Stimulated activated CD8-positive, alpha-beta memory T cell treated with anti-CD3 and anti-CD28 coated beads, Interleukin-12 subunit alpha, Interleukin-12 subunit beta, amount 100 ng/mL, for 1 hour (primary cell): ENCODE data around the gene CHI3L2.

Experiments
- DNase-seq: peaks from one replicate; pipeline ENCODE4 v3.0.0-alpha.2; 2020; ENCODE audit warnings: low read depth

Gene CHI3L2

GRCh38 chr1:111252786-111253185 is 25.3 kb downstream of the CHI3L2 start:
- no peak for DNase-seq

GRCh38 chr1:111253876-111254275 is 26.4 kb downstream of the CHI3L2 start:
- no peak for DNase-seq

- DNase-seq = no peak
Measured at GRCh38 chr1:111256988-111257658, 29.6 kb downstream of the CHI3L2 start.

- no peak for DNase-seq
Measured at GRCh38 chr1:111267801-111268508, 40.4 kb downstream of the CHI3L2 start.

- no peak for DNase-seq
Measured at GRCh38 chr1:111269825-111270406, 42.4 kb downstream of the CHI3L2 start.

GRCh38 chr1:111270771-111271463 is 43.4 kb downstream of the CHI3L2 start:
- no peak for DNase-seq

GRCh38 chr1:111271464-111271801 is 43.9 kb downstream of the CHI3L2 start:
- no peak for DNase-seq

GRCh38 chr1:111272081-111272480 is 44.6 kb downstream of the CHI3L2 start:
- DNase-seq = no peak

- DNase-seq = no peak
Measured at GRCh38 chr1:111274653-111275052, 47.1 kb downstream of the CHI3L2 start.

GRCh38 chr1:111275079-111275478 is 47.6 kb downstream of the CHI3L2 start:
- DNase-seq = no peak

- DNase-seq = no peak
Measured at GRCh38 chr1:111275780-111276433, 48.4 kb downstream of the CHI3L2 start.

GRCh38 chr1:111279144-111279543 is 51.6 kb downstream of the CHI3L2 start:
- DNase-seq = no peak

GRCh38 chr1:111280267-111280666 is 52.8 kb downstream of the CHI3L2 start:
- no peak for DNase-seq

GRCh38 chr1:111281411-111281810 is 53.9 kb downstream of the CHI3L2 start:
- DNase-seq = no peak

GRCh38 chr1:111283838-111284237 is 56.3 kb downstream of the CHI3L2 start:
- DNase-seq = no peak

- no peak for DNase-seq
Measured at GRCh38 chr1:111285879-111286278, 58.4 kb downstream of the CHI3L2 start.

- no peak for DNase-seq
Measured at GRCh38 chr1:111286912-111287311, 59.4 kb downstream of the CHI3L2 start.

- DNase-seq = no peak
Measured at GRCh38 chr1:111289371-111289770, 61.9 kb downstream of the CHI3L2 start.

- no peak for DNase-seq
Measured at GRCh38 chr1:111290104-111290503, 62.6 kb downstream of the CHI3L2 start.

GRCh38 chr1:111290630-111291029 is 63.1 kb downstream of the CHI3L2 start, which contains the start of gene CHIA:
Gene CHIA, plus strand, starts transcription at chr1:111290851. Its CDS starts 19,617 bp downstream, at chr1:111310468.
- DNase-seq = no peak
